MM.1S (cell line): Measurements from ENCODE around the gene KIAA0513.

ENCODE experiments used
- CTCF ChIP-seq: fragments of 300-600 bp; sonication (generic); IDR thresholded peaks from 2 replicates; pipeline ENCODE4 v1.5.1; 2016; ENCODE audit warnings: antibody characterized with exemption, low read length, mixed read lengths
- EZH2 ChIP-seq: fragments of 300-600 bp; sonication (generic); optimal IDR thresholded peaks from 2 replicates; pipeline ENCODE3; 2017; ENCODE audit warnings: low read depth, mild to moderate bottlenecking, antibody characterized with exemption, low read length, mixed read lengths

GRCh38 chr16:85088570-85089199, 61.1 kb downstream of the KIAA0513 start:
- TF ChIP-seq CTCF (no peak), EZH2 (no peak)
